Mesendoderm (in vitro differentiated cells): ENCODE measurements around the gene GNG7.

ENCODE experiments used
- DNase-seq: peaks from one replicate; pipeline ENCODE4 v3.0.0; 2013
- H2AK5ac ChIP-seq: 2 replicates; pipeline ENCODE4 v1.6.1; 2013; ENCODE audit warnings: low read length, inconsistent platforms
- H2BK120ac ChIP-seq: 2 replicates; pipeline ENCODE4 v1.6.1; 2013; ENCODE audit warnings: low read depth, mild to moderate bottlenecking, low read length, moderate library complexity, mixed read lengths
- H2BK15ac ChIP-seq: replicated peaks from 2 replicates; pipeline ENCODE4 v1.6.1; 2013; ENCODE audit warnings: low read depth, mild to moderate bottlenecking, moderate library complexity
- H2BK5ac ChIP-seq: 2 replicates; pipeline ENCODE4 v1.6.1; 2013; ENCODE audit warnings: low read length, inconsistent platforms
- H3K18ac ChIP-seq: 2 replicates; pipeline ENCODE4 v1.6.1; 2013; ENCODE audit warnings: mild to moderate bottlenecking, low read length, mixed read lengths
- H3K23ac ChIP-seq: one replicate; pipeline ENCODE4 v1.6.1; 2013; ENCODE audit warnings: low read length
- H3K27ac ChIP-seq: 2 replicates; pipeline ENCODE4 v1.5.1; 2013; ENCODE audit warnings: low read depth, mild to moderate bottlenecking, inconsistent platforms, low read length, moderate library complexity
- H3K27me3 ChIP-seq: 2 replicates; pipeline ENCODE4 v1.6.1; 2013; ENCODE audit warnings: low read length, control low read depth, mild to moderate bottlenecking, inconsistent platforms; ENCODE audit not compliant: insufficient read depth, poor library complexity
- H3K36me3 ChIP-seq: 2 replicates; pipeline ENCODE4 v1.6.1; 2013; ENCODE audit warnings: low read length, inconsistent platforms; ENCODE audit not compliant: control insufficient read depth, insufficient read depth
- H3K4ac ChIP-seq: one replicate; pipeline ENCODE4 v1.6.1; 2013; ENCODE audit warnings: low read depth, mild to moderate bottlenecking, low read length, moderate library complexity
- H3K4me1 ChIP-seq: 2 replicates; pipeline ENCODE4 v1.6.1; 2013; ENCODE audit warnings: low read depth, low read length, inconsistent platforms; ENCODE audit not compliant: control insufficient read depth
- H3K4me2 ChIP-seq: 2 replicates; pipeline ENCODE4 v1.6.1; 2013; ENCODE audit warnings: low read length
- H3K4me3 ChIP-seq: 2 replicates; pipeline ENCODE4 v1.5.1; 2013; ENCODE audit warnings: mild to moderate bottlenecking, low read length
- H3K56ac ChIP-seq: one replicate; pipeline ENCODE4 v1.6.1; 2013; ENCODE audit warnings: low read length
- H3K79me1 ChIP-seq: 2 replicates; pipeline ENCODE4 v1.6.1; 2013; ENCODE audit warnings: low read length, inconsistent platforms
- H3K79me2 ChIP-seq: 2 replicates; pipeline ENCODE4 v1.6.1; 2013; ENCODE audit warnings: mild to moderate bottlenecking, low read length; ENCODE audit not compliant: control insufficient read depth, insufficient read depth
- H3K9ac ChIP-seq: 2 replicates; pipeline ENCODE4 v1.6.1; 2013; ENCODE audit warnings: low read length, inconsistent platforms
- H4K5ac ChIP-seq: one replicate; pipeline ENCODE4 v1.6.1; 2013; ENCODE audit warnings: low read length
- H4K8ac ChIP-seq: one replicate; pipeline ENCODE4 v1.6.1; 2013; ENCODE audit warnings: low read depth, mild to moderate bottlenecking, control low read depth, low read length, moderate library complexity
- WGBS: extraction: QIAGEN DNeasy Blood & Tissue Kit; methylation state at CpG from one replicate; pipeline ENCODE4 v1.1.7; 2013; ENCODE audit warnings: low lambda C conversion rate, missing lambda C conversion rate; ENCODE audit not compliant: insufficient coverage; ENCODE audit errors: extremely low coverage; 5-methylcytosine and 5-hydroxymethylcytosine counted together

The GNG7 gene

GRCh38 chr19:2527171-2527570, 175.3 kb downstream of the GNG7 start:
- Histone ChIP-seq H3K27me3 (no peaks in the 10 kb centered on the region), H3K18ac (no peak overlapping the region), H3K4me1 (peaks cover 2% of the 10 kb centered on the region), H3K79me1 (no peaks in the 10 kb centered on the region), H2BK5ac (no peak overlapping the region), H4K5ac (no peak overlapping the region), H3K4me3 (no peak overlapping the region), H3K56ac (no peak overlapping the region), H3K4me2 (no peak overlapping the region), H2BK15ac (no peak overlapping the region), H3K9ac (no peak overlapping the region), H3K4ac (no peak overlapping the region), H2AK5ac (no peak overlapping the region), H3K27ac (no peak overlapping the region), H3K36me3 (no peaks in the 10 kb centered on the region), H3K79me2 (no peaks in the 10 kb centered on the region), H2BK120ac (no peak overlapping the region), H3K23ac (no peak overlapping the region), H4K8ac (no peak overlapping the region)
- no peak for DNase-seq
- WGBS: no CpG with 5 or more reads among the region's 14 CpGs

DNA sequence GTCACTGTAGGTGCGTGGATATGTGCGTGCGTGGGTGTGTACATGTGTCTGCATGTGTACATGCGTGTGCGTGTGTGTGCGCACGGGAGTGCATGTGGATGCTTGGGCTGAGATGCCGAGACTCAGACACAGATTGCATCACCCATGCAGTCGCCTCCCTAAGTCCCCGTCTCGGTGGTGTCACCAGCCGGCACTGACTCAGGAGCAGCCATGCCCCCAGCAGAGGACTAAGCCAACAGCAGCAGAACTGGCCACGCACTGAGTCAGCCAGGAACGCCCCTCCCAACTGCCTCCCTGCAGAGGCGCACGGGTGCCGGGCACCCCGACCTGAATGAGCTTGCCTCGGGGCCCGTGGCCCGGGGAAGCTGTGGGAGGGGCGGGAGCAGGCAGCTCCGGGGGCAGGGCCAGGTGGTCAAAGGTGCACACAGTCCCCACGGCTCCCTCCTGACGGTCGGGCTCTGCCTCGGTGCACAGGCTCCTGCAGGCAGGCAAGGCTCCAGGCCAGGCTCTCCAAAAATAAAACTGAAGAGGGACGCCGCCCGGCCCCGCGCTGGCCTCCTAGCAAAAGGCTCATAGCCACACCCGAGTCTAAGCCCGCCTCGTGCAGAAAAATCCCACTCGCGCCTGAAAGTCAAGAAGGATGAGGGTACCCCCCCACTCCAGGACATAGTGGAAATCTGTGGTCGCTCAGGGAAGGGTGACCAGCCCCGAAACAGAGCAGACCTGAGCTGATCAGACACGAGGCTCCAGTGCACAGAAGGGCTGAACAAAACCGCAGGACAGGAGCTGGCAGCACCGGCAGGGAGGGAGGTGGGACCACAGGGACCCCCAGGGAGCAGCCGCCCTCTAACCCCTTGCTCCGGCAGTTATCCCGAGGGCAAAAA, 177.4 kb downstream of the GNG7 start:
- Histone ChIP-seq H3K27ac (no peak overlapping the region), H3K9ac (no peak overlapping the region), H3K56ac (peak overlapping the region; percentile 56), H3K4ac (peak overlapping the region; percentile 38), H3K4me2 (no peak overlapping the region), H3K27me3 (no peaks in the 10 kb centered on the region), H3K23ac (no peak overlapping the region), H2BK15ac (no peak overlapping the region), H2BK120ac (no peak overlapping the region), H4K5ac (no peak overlapping the region), H3K79me1 (no peaks in the 10 kb centered on the region), H3K18ac (no peak overlapping the region), H3K4me1 (peaks cover 2% of the 10 kb centered on the region), H3K79me2 (no peaks in the 10 kb centered on the region), H3K4me3 (no peak overlapping the region), H3K36me3 (no peaks in the 10 kb centered on the region), H2BK5ac (no peak overlapping the region), H4K8ac (no peak overlapping the region), H2AK5ac (no peak overlapping the region)
- peak; percentile 72 for DNase-seq
- WGBS: no CpG with 5 or more reads among the region's 45 CpGs

DNA sequence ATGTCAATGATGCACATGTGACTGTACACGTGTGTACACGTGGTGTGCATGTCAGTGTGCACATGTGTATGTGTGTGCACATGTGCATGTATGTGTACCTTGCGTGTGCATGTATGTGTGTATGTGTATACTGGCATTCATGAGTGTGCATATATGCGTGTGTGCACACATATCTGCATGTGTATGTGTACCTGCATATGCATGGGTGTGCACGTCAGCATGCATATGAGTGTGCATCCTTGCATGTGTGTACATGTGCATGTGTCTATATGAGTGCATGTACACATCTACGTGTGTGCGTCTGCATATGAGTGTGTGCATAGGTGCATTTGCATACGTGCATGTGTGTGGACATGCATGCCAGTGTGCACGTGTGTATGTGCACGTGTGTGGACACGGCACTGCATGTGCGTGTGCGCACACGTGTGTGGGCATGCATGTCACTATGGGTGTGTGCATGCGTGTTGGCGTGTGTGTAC, 178.1 kb downstream of the GNG7 start:
- Histone ChIP-seq H2AK5ac (no peak overlapping the region), H3K27ac (no peak overlapping the region), H3K56ac (no peak overlapping the region), H3K36me3 (no peaks in the 10 kb centered on the region), H4K5ac (no peak overlapping the region), H3K4me1 (peaks cover 2% of the 10 kb centered on the region), H4K8ac (no peak overlapping the region), H3K79me1 (no peaks in the 10 kb centered on the region), H2BK15ac (no peak overlapping the region), H3K18ac (no peak overlapping the region), H3K4me2 (no peak overlapping the region), H3K4me3 (no peak overlapping the region), H3K23ac (no peak overlapping the region), H2BK120ac (no peak overlapping the region), H3K4ac (no peak overlapping the region), H3K27me3 (no peaks in the 10 kb centered on the region), H3K79me2 (no peaks in the 10 kb centered on the region), H2BK5ac (no peak overlapping the region), H3K9ac (no peak overlapping the region)
- no CpG with 5 or more reads among the region's 16 CpGs for WGBS
- DNase-seq: no peak

DNA sequence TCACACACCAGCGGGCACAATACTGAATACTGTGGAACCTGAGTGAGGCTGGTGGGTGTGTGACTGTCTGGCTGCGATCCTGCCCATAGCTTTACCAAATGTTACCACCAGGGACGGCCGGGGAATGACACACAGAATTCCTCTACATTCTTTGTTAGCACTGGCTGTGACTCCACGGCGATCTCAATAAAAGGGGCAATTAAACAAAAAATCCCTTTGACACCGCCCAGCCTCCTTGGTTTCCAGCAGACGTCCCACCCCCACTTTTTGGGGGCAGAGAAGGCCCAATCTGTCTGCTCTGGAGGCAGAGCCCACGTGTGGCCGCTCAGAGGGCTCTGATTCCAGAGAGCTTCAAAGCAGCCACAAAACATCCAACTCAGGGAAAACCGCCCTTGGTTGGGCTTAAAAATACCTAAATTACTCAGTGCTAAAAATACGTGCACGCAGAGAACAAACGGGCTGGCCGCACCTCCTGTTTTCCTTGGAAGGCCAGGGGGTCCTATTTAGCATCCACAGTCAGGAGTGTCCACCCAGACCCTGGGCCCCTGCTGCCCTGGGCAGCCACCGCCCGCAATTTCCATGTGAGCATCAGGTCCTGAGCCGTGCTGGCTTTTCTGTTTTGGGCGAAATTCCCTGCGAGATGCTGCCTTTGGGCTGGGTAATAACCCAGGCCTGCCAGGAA, 178.7 kb downstream of the GNG7 start:
- Histone ChIP-seq H3K27ac (no peak overlapping the region), H3K4me2 (no peak overlapping the region), H3K4ac (no peak overlapping the region), H3K36me3 (no peaks in the 10 kb centered on the region), H3K27me3 (no peaks in the 10 kb centered on the region), H4K5ac (no peak overlapping the region), H4K8ac (no peak overlapping the region), H3K4me1 (peaks cover 2% of the 10 kb centered on the region), H2BK5ac (no peak overlapping the region), H3K9ac (no peak overlapping the region), H3K18ac (no peak overlapping the region), H3K79me1 (no peaks in the 10 kb centered on the region), H2BK15ac (no peak overlapping the region), H3K79me2 (no peaks in the 10 kb centered on the region), H3K4me3 (no peak overlapping the region), H2AK5ac (no peak overlapping the region), H3K23ac (no peak overlapping the region), H2BK120ac (no peak overlapping the region), H3K56ac (no peak overlapping the region)
- no CpG with 5 or more reads among the region's 20 CpGs for WGBS
- peak; percentile 70 for DNase-seq

DNA sequence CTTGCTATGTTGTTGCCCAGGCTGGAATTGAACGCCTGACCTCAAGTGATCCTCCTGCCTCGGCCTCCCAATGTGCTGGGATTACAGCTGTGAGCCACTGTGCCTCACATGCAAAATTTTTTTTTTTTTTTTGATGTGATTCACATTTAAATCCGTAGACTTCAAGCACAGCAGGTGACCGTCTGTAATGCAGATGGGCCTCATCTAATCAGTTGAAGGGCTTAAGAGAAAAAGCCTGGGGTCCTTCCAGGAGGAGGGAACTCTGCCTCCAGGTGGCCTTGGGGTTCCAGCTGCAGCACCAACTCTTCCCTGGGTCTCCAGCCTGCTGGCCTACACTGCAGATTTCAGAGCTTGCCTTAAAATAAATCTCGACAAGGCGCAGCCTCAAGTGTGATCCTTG, 183.0 kb downstream of the GNG7 start:
- Histone ChIP-seq H3K4me2 (no peak overlapping the region), H4K5ac (no peak overlapping the region), H2AK5ac (no peak overlapping the region), H3K27ac (no peak overlapping the region), H2BK120ac (no peak overlapping the region), H3K4me1 (no peaks in the 10 kb centered on the region), H3K18ac (no peak overlapping the region), H3K79me1 (no peaks in the 10 kb centered on the region), H3K4me3 (no peak overlapping the region), H3K9ac (no peak overlapping the region), H3K56ac (no peak overlapping the region), H3K4ac (no peak overlapping the region), H2BK15ac (no peak overlapping the region), H4K8ac (no peak overlapping the region), H3K23ac (no peak overlapping the region), H3K79me2 (no peaks in the 10 kb centered on the region), H3K36me3 (no peaks in the 10 kb centered on the region), H2BK5ac (no peak overlapping the region), H3K27me3 (no peaks in the 10 kb centered on the region)
- no CpG with 5 or more reads among the region's 6 CpGs for WGBS
- DNase-seq: no peak
